T47D (cell line): ENCODE results near the gene GZMM.

Experiments used
- DNase-seq, 2 experiments: peaks; one replicate each; pipeline versions ENCODE4 v3.0.0 to v3.0.0-alpha.2; 2011 to 2012; ENCODE audit warnings: low read depth in 1 of 2, low spot score in 1 of 2
- JUND ChIP-seq: IDR thresholded peaks from 2 replicates; pipeline ENCODE4 v1.6.1; 2012; ENCODE audit warnings: low read depth
- in situ Hi-C: cut with HindIII; loops from 2 replicates; pipeline ENCODE4 v1.10.0; 2016; ENCODE audit warnings: low sequenced_read_pairs, low pct_unique_long_range_greater_than_20kb

Gene GZMM

GRCh38 chr19:518598-519231 lies 25.1 kb upstream of the GZMM start:
- no peak for TF ChIP-seq JUND
- no peak for DNase-seq
- in situ Hi-C loops: no loop called here

DNA sequence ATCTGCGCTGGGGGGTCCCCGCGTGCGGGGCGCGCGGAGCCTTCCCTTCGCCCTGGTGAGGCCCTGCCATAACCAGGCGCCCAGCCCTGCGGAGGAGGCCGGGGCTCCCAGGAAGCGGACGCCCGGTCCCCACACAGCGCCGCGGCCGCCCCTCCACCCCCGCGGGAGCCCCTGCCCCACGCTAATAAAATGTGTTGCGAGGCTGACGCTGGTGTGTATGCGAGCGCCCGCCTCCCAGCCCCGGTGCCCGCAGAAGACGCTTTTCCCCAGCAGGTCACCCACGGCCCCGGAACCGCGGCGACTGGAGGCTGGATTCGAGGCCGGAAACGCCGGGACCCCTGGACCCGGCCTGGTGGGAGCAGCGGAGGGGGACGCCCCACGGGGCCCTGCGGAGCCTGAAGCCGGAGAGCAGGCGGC lies 24.4 kb upstream of the GZMM start:
- no peak for DNase-seq
- no peak for TF ChIP-seq JUND
- in situ Hi-C loops: no loop called here

DNA sequence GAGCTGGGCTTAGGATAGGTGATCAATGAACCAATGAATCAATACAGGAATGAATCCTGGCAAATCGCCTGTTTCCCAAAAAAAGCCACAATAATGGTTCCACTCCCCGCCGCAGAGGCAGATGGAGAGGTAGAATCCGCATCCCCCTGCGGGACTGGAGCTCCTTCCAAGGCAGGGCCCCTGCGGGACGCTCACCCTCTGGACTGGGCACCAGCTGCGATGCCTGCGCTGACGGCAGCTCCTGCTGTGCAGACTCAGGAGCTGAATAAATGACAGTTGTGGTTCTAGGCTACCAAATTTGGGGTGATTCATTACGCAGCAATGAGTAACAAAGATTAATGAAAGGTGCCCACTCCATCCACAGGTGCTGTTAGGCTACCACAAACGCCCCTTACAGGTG lies 21.1 kb upstream of the GZMM start:
- TF ChIP-seq JUND: no peak
- in situ Hi-C loops: no loop called here

GRCh38 chr19:524062-524674 lies 19.7 kb upstream of the GZMM start:
- no peak for DNase-seq
- in situ Hi-C loops: no loop called here
- no peak for TF ChIP-seq JUND

More for the DNA sequence above, 21.1 kb upstream of the GZMM start:
- DNase-seq: no peak

DNA sequence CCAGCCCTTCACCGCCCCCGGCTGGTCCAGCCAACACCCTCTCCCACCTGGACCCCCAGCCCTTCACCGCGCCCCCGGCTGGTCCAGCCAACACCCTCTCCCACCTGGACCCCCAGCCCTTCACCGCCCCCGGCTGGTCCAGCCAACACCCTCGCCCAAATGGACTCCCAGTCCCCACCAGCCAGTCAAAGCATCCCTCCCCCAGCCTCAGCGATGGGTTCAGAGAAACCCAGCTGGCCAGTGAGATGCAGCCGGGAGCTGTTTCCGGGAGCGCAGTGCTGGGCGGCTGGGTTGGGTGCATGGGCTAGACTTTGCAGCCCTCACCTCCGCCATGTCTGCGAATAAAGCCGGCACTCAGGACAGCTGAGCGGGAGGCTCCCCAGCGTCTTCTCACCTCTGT lies 18.8 kb upstream of the GZMM start:
- in situ Hi-C loops: no loop called here
- no peak for TF ChIP-seq JUND
- DNase-seq: no peak

- in situ Hi-C loops: no loop called here
- no peak for DNase-seq
- no peak for TF ChIP-seq JUND
Observed at GRCh38 chr19:525857-526419, 17.9 kb upstream of the GZMM start.

DNA sequence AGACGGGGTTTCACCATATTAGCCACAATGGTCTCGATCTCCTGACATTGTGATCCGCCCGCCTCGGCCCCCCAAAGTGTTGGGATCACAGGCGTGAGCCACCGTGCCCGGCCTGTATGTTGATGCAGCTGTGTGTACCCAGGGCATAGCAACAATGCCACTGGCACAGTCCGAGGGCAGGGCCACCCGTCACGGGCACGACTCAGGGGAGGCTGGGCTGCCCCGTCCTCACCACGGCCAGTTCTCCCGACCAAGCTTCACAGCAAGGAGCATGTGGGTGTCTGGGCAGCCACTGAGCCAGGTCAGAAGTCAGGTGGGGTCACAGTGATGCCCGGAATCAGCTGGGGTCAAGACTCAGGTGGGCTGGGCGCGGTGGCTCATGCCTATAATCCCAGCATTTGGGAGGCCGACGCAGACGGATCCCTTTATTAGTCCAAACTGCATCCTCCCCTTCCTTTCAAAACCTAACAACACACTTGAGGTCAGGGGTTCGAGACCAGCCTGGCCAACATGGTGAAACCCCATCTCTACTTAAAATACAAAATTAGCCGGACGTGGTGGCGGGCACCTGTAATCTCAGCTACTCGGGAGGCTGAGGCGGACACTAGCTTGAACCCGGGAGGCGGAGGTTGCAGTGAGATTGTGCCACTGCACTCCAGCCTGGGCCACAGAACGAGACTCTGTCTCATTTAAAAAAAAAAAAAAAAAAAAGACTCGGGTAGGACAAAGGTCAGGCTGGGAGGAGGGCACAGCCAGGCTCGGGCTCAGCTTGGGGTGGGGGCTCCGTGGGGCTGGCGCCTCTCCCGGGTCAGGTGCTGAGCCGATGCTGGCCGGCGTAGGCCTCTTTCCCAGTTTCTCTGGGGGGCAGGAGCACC lies 13.5 kb upstream of the GZMM start:
- TF ChIP-seq JUND: no peak
- in situ Hi-C loops: no loop called here
- DNase-seq: no peak

DNA sequence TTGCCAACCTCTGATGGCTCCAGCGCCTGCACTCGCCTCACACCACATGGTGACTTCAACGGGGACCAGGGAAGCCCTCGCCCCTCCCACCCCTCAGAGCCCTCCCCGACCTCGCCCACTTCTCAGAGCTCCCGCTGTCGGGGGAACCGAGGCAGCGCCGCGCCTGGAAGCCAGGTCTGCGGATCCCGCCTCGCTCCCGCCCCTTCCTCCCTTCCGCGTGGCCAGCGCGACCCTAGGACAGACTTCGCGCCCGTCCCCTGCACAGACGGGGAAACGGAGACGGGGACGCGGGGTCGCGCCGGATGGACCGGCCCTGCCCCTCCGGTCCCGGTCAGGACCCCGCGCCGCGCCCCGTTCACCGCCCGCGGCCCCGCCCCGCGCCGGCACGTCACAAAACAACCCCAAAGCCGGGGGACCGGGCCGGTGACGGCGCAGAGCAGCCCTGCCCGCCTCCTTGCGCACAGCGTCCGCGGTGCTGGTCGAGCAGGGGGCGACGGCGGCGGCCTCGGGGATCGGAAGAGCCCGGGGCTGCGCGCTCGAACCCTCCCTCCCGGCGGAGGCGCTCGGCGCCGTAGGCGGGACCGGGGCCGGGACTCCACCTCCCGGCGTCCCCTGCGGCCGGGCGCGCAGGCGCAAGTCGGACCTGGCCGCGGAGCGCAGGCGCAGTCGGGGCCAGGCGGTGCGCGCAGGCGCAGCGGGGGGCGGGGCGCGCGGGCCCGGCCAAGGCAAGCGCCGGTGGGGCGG lies 12.7 kb upstream of the GZMM start:
- DNase-seq: peak; percentile 83 to 95
- in situ Hi-C loops: no loop called here
- no peak for TF ChIP-seq JUND

DNA sequence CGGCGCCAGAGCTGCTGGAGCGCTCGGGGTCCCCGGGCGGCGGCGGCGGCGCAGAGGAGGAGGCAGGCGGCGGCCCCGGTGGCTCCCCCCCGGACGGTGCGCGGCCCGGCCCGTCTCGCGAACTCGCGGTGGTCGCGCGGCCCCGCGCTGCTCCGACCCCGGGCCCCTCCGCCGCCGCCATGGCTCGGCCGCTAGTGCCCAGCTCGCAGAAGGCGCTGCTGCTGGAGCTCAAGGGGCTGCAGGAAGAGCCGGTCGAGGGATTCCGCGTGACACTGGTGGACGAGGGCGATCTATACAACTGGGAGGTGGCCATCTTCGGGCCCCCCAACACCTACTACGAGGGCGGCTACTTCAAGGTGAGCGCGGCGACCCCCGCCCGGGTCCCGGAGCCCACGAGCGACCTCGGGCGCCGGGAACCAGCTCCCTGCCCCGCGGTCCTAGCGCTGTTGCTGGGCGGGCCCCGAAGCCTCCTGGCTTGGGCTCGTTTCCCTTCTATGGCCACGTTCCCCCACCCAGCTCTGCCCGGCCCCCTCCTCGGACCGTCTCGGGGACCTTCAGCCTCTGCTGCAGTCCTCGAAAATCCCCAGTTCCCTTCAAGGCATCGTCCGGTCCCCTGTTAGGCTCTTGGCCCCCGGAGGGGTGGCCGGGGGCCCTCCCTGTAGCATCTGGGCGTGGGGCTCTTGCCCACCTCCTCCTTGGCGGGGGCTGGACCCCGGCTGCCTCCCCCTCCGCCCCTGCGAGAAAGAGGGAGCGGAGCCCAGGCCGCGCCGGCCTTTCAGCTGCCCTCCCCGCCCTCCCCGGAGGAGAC lies 11.9 kb upstream of the GZMM start, which contains the start of gene CDC34:
CDC34 (plus strand) TSS at position 8 of the 808 bp plus-strand sequence; CDS start at position 180, 172 bp downstream.
- no peak for DNase-seq

GRCh38 chr19:532561-533363 lies 11.1 kb upstream of the GZMM start:
- no peak for TF ChIP-seq JUND
- DNase-seq: peak in 1 of 2 experiments; percentile 63
- in situ Hi-C loops: no loop called here

More for the DNA sequence above, 11.9 kb upstream of the GZMM start, which contains the start of gene CDC34:
- in situ Hi-C loops: no loop called here
- TF ChIP-seq JUND: no peak
